GM12892 (cell line): Measurements from ENCODE around the gene WWOX.

ENCODE experiments used
- POLR2A ChIP-seq: IDR thresholded peaks from 2 replicates; pipeline ENCODE4 v1.6.1; 2011; ENCODE audit warnings: low read depth, low read length, control low read depth
- POLR2AphosphoS5 ChIP-seq: IDR thresholded peaks from 2 replicates; pipeline ENCODE4 v1.6.1; 2011; ENCODE audit warnings: low read depth, low read length, control low read depth
- TAF1 ChIP-seq: IDR thresholded peaks from 2 replicates; pipeline ENCODE4 v1.6.1; 2011; ENCODE audit warnings: low read depth, mild to moderate bottlenecking, control low read depth, low read length, borderline replicate concordance

DNA sequence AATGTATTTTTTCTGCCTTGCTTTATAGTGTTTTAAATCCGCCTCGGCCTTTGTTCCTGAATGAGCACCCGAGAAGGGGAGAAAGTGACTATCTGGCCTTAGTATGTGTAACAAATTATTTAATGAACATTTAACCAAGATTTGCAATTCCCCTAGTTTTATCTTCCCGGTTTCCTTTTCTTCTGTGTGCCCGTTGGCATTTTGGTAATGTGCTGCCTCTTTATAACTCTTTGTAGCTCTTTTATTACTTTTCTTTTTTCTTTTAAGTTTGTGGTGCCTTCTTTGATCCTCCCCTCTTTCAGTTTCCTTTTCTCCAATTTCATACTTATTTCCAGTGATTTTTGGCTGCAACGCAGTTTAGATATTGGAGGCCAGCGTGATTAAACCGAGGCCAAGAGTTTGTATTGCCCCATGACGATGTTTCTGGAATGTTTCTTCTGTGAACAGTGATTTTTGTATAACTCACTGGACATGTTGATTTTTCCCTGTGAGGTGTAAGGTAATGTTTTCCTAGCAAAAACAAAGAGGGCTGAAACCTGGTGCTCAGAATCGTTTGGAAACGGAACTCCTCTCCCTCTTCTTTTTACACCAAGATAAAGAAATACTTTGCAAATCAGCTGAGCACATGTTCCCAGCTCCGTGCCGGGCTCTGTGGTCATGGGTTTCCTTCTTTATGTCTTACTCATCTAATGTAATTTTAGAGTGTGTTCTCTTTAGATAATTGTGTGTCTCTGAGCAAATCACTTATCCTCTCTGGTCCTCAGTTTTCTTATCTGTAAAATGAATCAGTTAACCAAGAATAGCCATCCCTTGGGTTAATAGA lies 344.3 kb downstream of the WWOX start:
- TF ChIP-seq POLR2A, result no peak
- TF ChIP-seq TAF1, result no peak
- TF ChIP-seq POLR2AphosphoS5, result no peak
